Mesendoderm (in vitro differentiated cells): ENCODE results near the gene SCFD1.

Source experiments
- DNase-seq: peaks from one replicate; pipeline ENCODE4 v3.0.0; 2013
- H2AK5ac ChIP-seq: 2 replicates; pipeline ENCODE4 v1.6.1; 2013; ENCODE audit warnings: low read length, inconsistent platforms
- H2BK120ac ChIP-seq: 2 replicates; pipeline ENCODE4 v1.6.1; 2013; ENCODE audit warnings: low read depth, mild to moderate bottlenecking, low read length, moderate library complexity, mixed read lengths
- H2BK15ac ChIP-seq: replicated peaks from 2 replicates; pipeline ENCODE4 v1.6.1; 2013; ENCODE audit warnings: low read depth, mild to moderate bottlenecking, moderate library complexity
- H2BK5ac ChIP-seq: 2 replicates; pipeline ENCODE4 v1.6.1; 2013; ENCODE audit warnings: low read length, inconsistent platforms
- H3K18ac ChIP-seq: 2 replicates; pipeline ENCODE4 v1.6.1; 2013; ENCODE audit warnings: mild to moderate bottlenecking, low read length, mixed read lengths
- H3K23ac ChIP-seq: one replicate; pipeline ENCODE4 v1.6.1; 2013; ENCODE audit warnings: low read length
- H3K27ac ChIP-seq: 2 replicates; pipeline ENCODE4 v1.5.1; 2013; ENCODE audit warnings: low read depth, mild to moderate bottlenecking, inconsistent platforms, low read length, moderate library complexity
- H3K27me3 ChIP-seq: 2 replicates; pipeline ENCODE4 v1.6.1; 2013; ENCODE audit warnings: low read length, control low read depth, mild to moderate bottlenecking, inconsistent platforms; ENCODE audit not compliant: insufficient read depth, poor library complexity
- H3K36me3 ChIP-seq: 2 replicates; pipeline ENCODE4 v1.6.1; 2013; ENCODE audit warnings: low read length, inconsistent platforms; ENCODE audit not compliant: control insufficient read depth, insufficient read depth
- H3K4ac ChIP-seq: one replicate; pipeline ENCODE4 v1.6.1; 2013; ENCODE audit warnings: low read depth, mild to moderate bottlenecking, low read length, moderate library complexity
- H3K4me1 ChIP-seq: 2 replicates; pipeline ENCODE4 v1.6.1; 2013; ENCODE audit warnings: low read depth, low read length, inconsistent platforms; ENCODE audit not compliant: control insufficient read depth
- H3K4me2 ChIP-seq: 2 replicates; pipeline ENCODE4 v1.6.1; 2013; ENCODE audit warnings: low read length
- H3K4me3 ChIP-seq: 2 replicates; pipeline ENCODE4 v1.5.1; 2013; ENCODE audit warnings: mild to moderate bottlenecking, low read length
- H3K56ac ChIP-seq: one replicate; pipeline ENCODE4 v1.6.1; 2013; ENCODE audit warnings: low read length
- H3K79me1 ChIP-seq: 2 replicates; pipeline ENCODE4 v1.6.1; 2013; ENCODE audit warnings: low read length, inconsistent platforms
- H3K79me2 ChIP-seq: 2 replicates; pipeline ENCODE4 v1.6.1; 2013; ENCODE audit warnings: mild to moderate bottlenecking, low read length; ENCODE audit not compliant: control insufficient read depth, insufficient read depth
- H3K9ac ChIP-seq: 2 replicates; pipeline ENCODE4 v1.6.1; 2013; ENCODE audit warnings: low read length, inconsistent platforms
- H4K5ac ChIP-seq: one replicate; pipeline ENCODE4 v1.6.1; 2013; ENCODE audit warnings: low read length
- H4K8ac ChIP-seq: one replicate; pipeline ENCODE4 v1.6.1; 2013; ENCODE audit warnings: low read depth, mild to moderate bottlenecking, control low read depth, low read length, moderate library complexity
- WGBS: extraction: QIAGEN DNeasy Blood & Tissue Kit; methylation state at CpG from one replicate; pipeline ENCODE4 v1.1.7; 2013; ENCODE audit warnings: low lambda C conversion rate, missing lambda C conversion rate; ENCODE audit not compliant: insufficient coverage; ENCODE audit errors: extremely low coverage; 5-methylcytosine and 5-hydroxymethylcytosine counted together

The SCFD1 gene

DNA sequence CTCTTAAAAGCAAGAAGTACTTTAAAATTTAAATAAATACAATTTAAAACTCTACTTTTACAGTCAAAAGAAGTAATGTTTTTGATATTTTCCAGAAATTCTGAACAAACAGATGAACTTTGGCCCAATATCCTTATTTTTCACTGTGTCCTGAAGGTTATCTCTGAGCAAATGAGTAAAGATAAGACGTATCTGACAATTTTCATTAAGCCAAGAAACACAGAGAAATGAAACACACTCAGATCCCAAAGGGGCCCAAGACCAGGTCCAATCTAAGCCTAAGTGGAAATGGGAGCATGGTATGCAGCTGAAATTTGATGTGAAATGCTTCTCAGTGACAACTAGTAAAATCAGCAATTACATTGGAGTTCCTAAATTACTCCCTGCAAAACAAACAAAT is 146.7 kb downstream of the SCFD1 start:
- H4K8ac ChIP-seq: no peak overlapping the region
- H2BK5ac ChIP-seq: no peak overlapping the region
- H4K5ac ChIP-seq: no peak overlapping the region
- WGBS: no CpG with 5 or more reads among the region's 1 CpG
- H3K23ac ChIP-seq: no peak overlapping the region
- H3K4me3 ChIP-seq: no peak overlapping the region
- H3K9ac ChIP-seq: no peak overlapping the region
- H2BK120ac ChIP-seq: no peak overlapping the region
- no peak for DNase-seq
- H3K4ac ChIP-seq: no peak overlapping the region
- H3K27ac ChIP-seq: no peak overlapping the region
- no peak overlapping the region for H2AK5ac ChIP-seq
- no peaks in the 10 kb centered on the region for H3K79me1 ChIP-seq
- no peak overlapping the region for H3K18ac ChIP-seq
- H2BK15ac ChIP-seq: no peak overlapping the region
- no peak overlapping the region for H3K56ac ChIP-seq
- H3K4me1 ChIP-seq: no peaks in the 10 kb centered on the region
- no peak overlapping the region for H3K4me2 ChIP-seq
- H3K27me3 ChIP-seq: no peaks in the 10 kb centered on the region
- no peaks in the 10 kb centered on the region for H3K36me3 ChIP-seq
- H3K79me2 ChIP-seq: no peaks in the 10 kb centered on the region

DNA sequence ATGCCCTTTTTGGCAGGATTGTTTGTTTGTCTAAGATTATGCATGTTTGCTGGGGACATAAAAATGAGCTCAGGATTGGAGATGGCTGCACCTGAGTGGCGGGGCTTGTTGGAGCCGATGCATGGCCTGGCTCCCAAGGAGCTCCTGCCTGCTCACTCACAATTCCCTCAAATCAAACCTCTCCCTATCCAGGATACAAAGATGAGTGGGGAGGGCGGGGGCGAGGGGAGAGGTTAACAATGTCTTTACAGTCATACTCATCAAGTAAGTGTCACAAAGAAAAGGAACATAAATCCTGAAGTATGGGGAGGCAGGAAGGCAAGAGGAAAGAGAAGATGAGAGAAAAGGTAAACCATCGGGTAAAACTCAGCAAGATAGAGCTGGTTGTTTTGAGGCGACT is 148.3 kb downstream of the SCFD1 start:
- H3K4me2 ChIP-seq: no peak overlapping the region
- H3K9ac ChIP-seq: no peak overlapping the region
- H3K18ac ChIP-seq: no peak overlapping the region
- H2BK5ac ChIP-seq: no peak overlapping the region
- H3K27ac ChIP-seq: no peak overlapping the region
- no peak overlapping the region for H2BK15ac ChIP-seq
- H2BK120ac ChIP-seq: no peak overlapping the region
- H4K5ac ChIP-seq: no peak overlapping the region
- no peak overlapping the region for H3K23ac ChIP-seq
- H3K79me1 ChIP-seq: no peaks in the 10 kb centered on the region
- no CpG with 5 or more reads among the region's 6 CpGs for WGBS
- no peaks in the 10 kb centered on the region for H3K79me2 ChIP-seq
- no peak overlapping the region for H4K8ac ChIP-seq
- no peak for DNase-seq
- H3K4me3 ChIP-seq: no peak overlapping the region
- H3K4me1 ChIP-seq: no peaks in the 10 kb centered on the region
- H3K56ac ChIP-seq: no peak overlapping the region
- H3K36me3 ChIP-seq: no peaks in the 10 kb centered on the region
- H3K27me3 ChIP-seq: no peaks in the 10 kb centered on the region
- no peak overlapping the region for H2AK5ac ChIP-seq
- H3K4ac ChIP-seq: no peak overlapping the region

DNA sequence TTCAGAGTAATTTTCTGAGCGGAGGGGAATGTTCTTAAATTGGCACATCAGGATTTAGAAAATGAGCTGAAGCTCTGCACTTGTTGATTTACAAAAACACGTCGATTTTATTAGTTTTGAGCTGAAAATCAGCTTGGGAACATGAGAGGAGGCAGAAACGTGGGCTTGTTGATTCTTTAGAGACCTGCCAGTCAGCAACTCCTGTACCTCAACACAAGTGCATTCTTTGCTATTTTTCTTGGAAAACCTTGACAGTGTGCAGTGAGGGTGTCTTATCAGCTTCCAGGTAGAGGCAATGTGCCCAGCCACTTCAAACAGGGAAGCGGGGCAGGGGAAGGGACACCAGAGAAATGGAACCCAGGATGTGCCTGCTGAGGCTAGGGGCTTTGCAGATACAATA is 149.5 kb downstream of the SCFD1 start:
- Histone ChIP-seq H3K27ac (no peak overlapping the region), H3K79me1 (no peaks in the 10 kb centered on the region), H3K4ac (no peak overlapping the region), H3K4me3 (no peak overlapping the region), H3K56ac (no peak overlapping the region), H4K5ac (no peak overlapping the region), H2AK5ac (no peak overlapping the region), H2BK120ac (no peak overlapping the region), H3K27me3 (no peaks in the 10 kb centered on the region), H3K4me2 (no peak overlapping the region), H2BK15ac (no peak overlapping the region), H3K36me3 (no peaks in the 10 kb centered on the region), H3K9ac (no peak overlapping the region), H2BK5ac (no peak overlapping the region), H3K4me1 (no peaks in the 10 kb centered on the region), H3K23ac (no peak overlapping the region), H3K18ac (no peak overlapping the region), H4K8ac (no peak overlapping the region), H3K79me2 (no peaks in the 10 kb centered on the region)
- no CpG with 5 or more reads among the region's 5 CpGs for WGBS
- no peak for DNase-seq

DNA sequence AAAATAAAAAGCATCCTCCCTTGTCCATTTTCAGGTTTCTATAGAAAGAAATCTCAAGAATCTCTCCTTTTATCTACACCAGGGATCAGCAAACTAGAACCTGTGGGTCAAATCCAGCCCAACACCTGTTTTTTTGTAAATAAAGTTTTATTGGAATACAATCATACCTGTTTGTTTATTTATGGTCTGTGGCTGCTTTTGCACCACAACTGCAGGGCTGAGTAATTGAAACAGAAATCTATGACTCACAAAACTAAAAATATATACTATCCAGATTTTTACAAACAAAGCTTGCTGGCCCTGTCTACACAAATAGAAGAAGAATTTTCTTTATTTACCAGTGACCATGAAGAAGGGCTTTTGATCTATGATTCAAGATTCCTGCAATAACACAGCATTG is 157.1 kb downstream of the SCFD1 start:
- Histone ChIP-seq H3K79me2 (no peaks in the 10 kb centered on the region), H3K27ac (no peak overlapping the region), H3K23ac (no peak overlapping the region), H3K4me3 (no peak overlapping the region), H3K56ac (no peak overlapping the region), H3K9ac (no peak overlapping the region), H3K36me3 (no peaks in the 10 kb centered on the region), H3K18ac (no peak overlapping the region), H2BK120ac (no peak overlapping the region), H4K8ac (no peak overlapping the region), H3K27me3 (no peaks in the 10 kb centered on the region), H3K4me2 (no peak overlapping the region), H2BK15ac (no peak overlapping the region), H2AK5ac (no peak overlapping the region), H3K79me1 (no peaks in the 10 kb centered on the region), H4K5ac (no peak overlapping the region), H2BK5ac (no peak overlapping the region), H3K4me1 (no peaks in the 10 kb centered on the region), H3K4ac (no peak overlapping the region)
- no peak for DNase-seq
